Subcutaneous adipose tissue (tissue), 4 donors: ENCODE measurements around the gene TAOK1. TPM values are rescaled to one million over a fixed set of nuclear protein-coding genes. Genes with fewer than 3 reads are reported as not detected.

Experiments
- CTCF ChIP-seq: fragments of 450-650 bp; IDR thresholded peaks from one replicate; pipeline ENCODE4 v1.5.1; 2016; ENCODE audit warnings: low read depth, mild to moderate bottlenecking, control low read depth, antibody characterized with exemption, moderate library complexity
- total RNA-seq, 4 donors: library from RNA; depleted of rRNA; stranded (reverse); fragments of >200 nt; gene quantifications; one replicate each; pipeline ENCODE4 v1.1.0, GENCODE V29; 2016

The TAOK1 gene
- total RNA-seq, 4 donors from 2014 or later, result 64.8 to 106 (median 79.1) TPM

GRCh38 chr17:29561554-29562517 lies 171.7 kb downstream of the TAOK1 start:
- TF ChIP-seq CTCF, result no peak

- TF ChIP-seq CTCF, result no peak
Measured at GRCh38 chr17:29562615-29563014, 172.5 kb downstream of the TAOK1 start.

- TF ChIP-seq CTCF, result no peak
Measured at GRCh38 chr17:29563816-29564215, 173.7 kb downstream of the TAOK1 start.

GRCh38 chr17:29565643-29566472 lies 175.7 kb downstream of the TAOK1 start:
- no peak for TF ChIP-seq CTCF

GRCh38 chr17:29566473-29567303 lies 176.5 kb downstream of the TAOK1 start, which contains the start of gene ABHD15:
ABHD15 (minus strand) TSS chr17:29567037; CDS start chr17:29566966, 71 bp downstream.
- no peak for TF ChIP-seq CTCF

- no peak for TF ChIP-seq CTCF
Measured at GRCh38 chr17:29567304-29567553, 177.1 kb downstream of the TAOK1 start.
